ENCODE measurements around the gene GIPC2. TPM values are rescaled to one million over a fixed set of nuclear protein-coding genes. Genes with fewer than 3 reads are reported as not detected.

Gene GIPC2
- total RNA-seq, 1 donor from 2014 or later, result 4.2 TPM

- peaks cover 20% of the 10 kb centered on the region for H3K9me3 Mint-ChIP-seq (ENCODE audit: low read depth)
- DNase-seq (ENCODE audit: low spot score, unreplicated experiment), result no peak
- peaks cover 17% of the 10 kb centered on the region for H3K36me3 Mint-ChIP-seq (ENCODE audit: insufficient read depth)
- H3K4me3 Mint-ChIP-seq (ENCODE audit: low read depth), result no peak overlapping the region
- no peak overlapping the region for H3K27ac Mint-ChIP-seq
- peaks cover 3% of the 10 kb centered on the region for H3K4me1 Mint-ChIP-seq (ENCODE audit: low read depth)
- H3K27me3 Mint-ChIP-seq, result no peaks in the 10 kb centered on the region
- TF ChIP-seq CTCF (IDR thresholded peaks at IDR 0.05; ENCODE audit: unreplicated experiment), result no peak
Measured at GRCh38 chr1:78088486-78088885, 42.7 kb downstream of the GIPC2 start.

GRCh38 chr1:78089010-78089409, 43.2 kb downstream of the GIPC2 start:
- peaks cover 3% of the 10 kb centered on the region for H3K4me1 Mint-ChIP-seq (ENCODE audit: low read depth)
- DNase-seq (ENCODE audit: low spot score, unreplicated experiment), result no peak
- H3K27ac Mint-ChIP-seq, result no peak overlapping the region
- no peaks in the 10 kb centered on the region for H3K27me3 Mint-ChIP-seq
- no peak for TF ChIP-seq CTCF (IDR thresholded peaks at IDR 0.05; ENCODE audit: unreplicated experiment)
- H3K36me3 Mint-ChIP-seq (ENCODE audit: insufficient read depth), result peaks cover 15% of the 10 kb centered on the region
- H3K9me3 Mint-ChIP-seq (ENCODE audit: low read depth), result peaks cover 20% of the 10 kb centered on the region
- H3K4me3 Mint-ChIP-seq (ENCODE audit: low read depth), result no peak overlapping the region

GRCh38 chr1:78090472-78091133, 44.8 kb downstream of the GIPC2 start:
- no peak for TF ChIP-seq CTCF (IDR thresholded peaks at IDR 0.05; ENCODE audit: unreplicated experiment)
- no peaks in the 10 kb centered on the region for H3K27me3 Mint-ChIP-seq

GRCh38 chr1:78091215-78091813, 45.5 kb downstream of the GIPC2 start:
- H3K27ac Mint-ChIP-seq, result no peak overlapping the region
- no peak for DNase-seq (ENCODE audit: low spot score, unreplicated experiment)
- no peaks in the 10 kb centered on the region for H3K27me3 Mint-ChIP-seq
- no peak overlapping the region for H3K4me3 Mint-ChIP-seq (ENCODE audit: low read depth)
- H3K36me3 Mint-ChIP-seq (ENCODE audit: insufficient read depth), result peaks cover 4% of the 10 kb centered on the region
- TF ChIP-seq CTCF (IDR thresholded peaks at IDR 0.05; ENCODE audit: unreplicated experiment), result no peak
- H3K9me3 Mint-ChIP-seq (ENCODE audit: low read depth), result peaks cover 7% of the 10 kb centered on the region
- H3K4me1 Mint-ChIP-seq (ENCODE audit: low read depth), result peaks cover 8% of the 10 kb centered on the region

More at GRCh38 chr1:78090472-78091133, 44.8 kb downstream of the GIPC2 start:
- no peak overlapping the region for H3K27ac Mint-ChIP-seq
- peaks cover 7% of the 10 kb centered on the region for H3K4me1 Mint-ChIP-seq (ENCODE audit: low read depth)
- H3K36me3 Mint-ChIP-seq (ENCODE audit: insufficient read depth), result peaks cover 8% of the 10 kb centered on the region
- H3K4me3 Mint-ChIP-seq (ENCODE audit: low read depth), result no peak overlapping the region
- peaks cover 13% of the 10 kb centered on the region for H3K9me3 Mint-ChIP-seq (ENCODE audit: low read depth)
- no peak for DNase-seq (ENCODE audit: low spot score, unreplicated experiment)

GRCh38 chr1:78091886-78092285, 46.1 kb downstream of the GIPC2 start:
- peaks cover under 1% of the 10 kb centered on the region for H3K36me3 Mint-ChIP-seq (ENCODE audit: insufficient read depth)
- H3K9me3 Mint-ChIP-seq (ENCODE audit: low read depth), result peaks cover 1% of the 10 kb centered on the region
- H3K27me3 Mint-ChIP-seq, result no peaks in the 10 kb centered on the region
- H3K27ac Mint-ChIP-seq, result no peak overlapping the region
- no peak for TF ChIP-seq CTCF (IDR thresholded peaks at IDR 0.05; ENCODE audit: unreplicated experiment)
- no peak for DNase-seq (ENCODE audit: low spot score, unreplicated experiment)
- peaks cover 10% of the 10 kb centered on the region for H3K4me1 Mint-ChIP-seq (ENCODE audit: low read depth)
- no peak overlapping the region for H3K4me3 Mint-ChIP-seq (ENCODE audit: low read depth)

All from progenitor cell of endocrine pancreas (in vitro differentiated cells).